HG02981 (cell line): ENCODE data around the gene PCNT.

Experiments used
- ATAC-seq: cut with Tn5 transposase; IDR thresholded peaks from one replicate; pipeline ENCODE4 v1.9.1; 2021; ENCODE audit warnings: mild to moderate bottlenecking, moderate library complexity; ENCODE audit not compliant: unreplicated experiment

The PCNT gene

DNA sequence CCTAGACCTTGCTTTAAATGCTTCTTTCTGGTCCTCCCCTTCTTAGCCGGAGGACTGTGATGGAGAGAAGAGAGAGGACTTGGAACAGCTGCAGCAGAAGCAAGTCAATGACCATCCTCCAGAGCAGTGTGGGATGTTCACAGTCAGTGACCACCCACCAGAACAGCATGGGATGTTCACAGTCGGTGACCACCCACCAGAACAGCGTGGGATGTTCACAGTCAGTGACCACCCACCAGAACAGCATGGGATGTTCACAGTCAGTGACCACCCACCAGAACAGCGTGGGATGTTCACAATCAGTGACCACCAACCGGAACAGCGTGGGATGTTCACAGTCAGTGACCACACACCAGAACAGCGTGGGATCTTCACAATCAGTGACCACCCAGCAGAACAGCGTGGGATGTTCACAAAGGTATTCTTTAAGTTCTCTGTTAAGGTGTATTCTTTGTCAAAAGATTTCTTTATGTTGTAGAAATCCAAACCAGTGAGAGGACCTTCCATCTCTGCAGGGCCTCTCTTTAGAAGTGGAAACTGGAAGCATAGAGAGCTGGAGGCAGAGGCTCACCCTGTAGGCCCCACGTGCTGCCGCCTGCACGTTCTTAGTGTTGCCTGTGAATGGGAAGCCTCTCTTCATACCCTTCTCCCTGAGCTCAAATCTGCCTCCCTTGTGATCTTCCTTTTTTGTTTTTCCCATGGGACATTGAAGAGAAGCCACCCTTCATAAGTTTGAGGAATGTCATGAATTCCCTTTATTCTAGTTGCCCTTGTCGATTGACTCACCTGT lies 10.6 kb downstream of the PCNT start:
- ATAC-seq: no peak

DNA sequence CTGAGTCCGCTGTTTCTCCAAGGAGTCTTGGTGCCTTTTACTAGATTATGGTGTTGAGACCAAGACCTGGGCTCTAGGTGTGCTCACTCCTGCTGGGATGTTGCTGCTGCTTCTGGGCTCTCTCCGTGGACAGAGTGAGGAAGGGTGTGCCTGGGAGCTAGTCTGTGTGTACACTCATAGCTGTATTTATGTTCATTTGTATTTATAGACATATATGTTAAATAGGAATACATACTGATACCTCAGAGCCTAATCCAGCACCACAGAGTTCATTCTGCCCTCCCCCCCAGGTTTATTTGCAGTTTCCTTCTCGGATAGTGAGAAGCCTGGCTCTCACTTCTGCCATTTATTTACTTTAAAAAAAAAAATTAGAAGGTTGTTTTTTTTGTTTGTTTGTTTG lies 12.6 kb downstream of the PCNT start:
- no peak for ATAC-seq

DNA sequence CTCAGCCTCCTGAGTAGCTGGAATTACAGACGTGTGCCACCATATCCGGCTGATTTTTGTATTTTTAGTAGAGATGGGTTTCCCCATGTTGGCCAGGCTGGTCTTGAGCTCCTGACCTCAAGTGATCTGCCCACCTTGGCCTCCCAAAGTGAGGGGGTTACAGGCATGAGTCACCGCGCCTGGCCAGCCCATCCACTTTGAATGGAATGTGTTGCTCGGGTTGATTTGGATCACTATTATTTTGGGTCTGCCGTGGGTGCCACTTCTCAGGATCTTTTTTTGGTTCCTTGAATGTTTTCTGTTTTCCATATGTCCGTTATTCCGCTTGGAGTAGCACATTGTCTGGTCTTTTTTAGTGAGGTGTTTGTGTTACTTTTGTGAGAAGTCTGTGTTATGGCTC lies 17.0 kb downstream of the PCNT start:
- ATAC-seq: no peak

DNA sequence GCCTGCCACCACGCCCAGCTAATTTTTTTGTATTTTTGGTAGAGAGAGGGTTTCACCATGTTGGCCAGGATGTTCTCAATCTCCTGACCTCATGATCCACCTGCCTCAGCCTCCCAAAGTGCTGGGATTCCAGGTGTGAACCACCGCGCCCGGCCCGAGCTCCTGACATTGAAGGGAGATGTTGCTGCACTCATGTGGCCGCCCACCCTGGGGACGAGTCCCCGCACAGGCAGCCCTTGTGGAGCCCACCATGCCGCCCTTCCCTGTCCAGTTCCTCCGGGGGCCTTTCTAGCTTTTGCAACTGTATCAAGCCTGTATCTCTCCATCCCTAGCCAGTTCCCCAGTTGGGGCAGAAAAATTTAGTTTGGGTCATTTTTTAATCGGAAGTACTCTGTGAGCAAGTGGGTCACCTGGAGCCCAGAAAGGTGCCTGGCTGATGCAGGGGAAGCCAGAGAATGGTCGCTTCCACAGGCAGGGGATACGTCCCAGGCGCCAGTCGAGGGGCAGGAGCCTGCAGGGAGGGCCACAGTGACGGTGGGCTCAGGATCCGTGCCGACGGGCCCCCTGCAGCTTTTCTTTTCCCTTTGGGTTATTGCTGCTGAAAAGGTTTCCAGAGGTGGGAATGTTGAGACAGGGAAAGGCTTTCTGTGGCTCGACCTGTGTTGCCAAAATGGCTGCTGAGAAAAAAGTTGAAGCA lies 20.4 kb downstream of the PCNT start:
- ATAC-seq: no peak

DNA sequence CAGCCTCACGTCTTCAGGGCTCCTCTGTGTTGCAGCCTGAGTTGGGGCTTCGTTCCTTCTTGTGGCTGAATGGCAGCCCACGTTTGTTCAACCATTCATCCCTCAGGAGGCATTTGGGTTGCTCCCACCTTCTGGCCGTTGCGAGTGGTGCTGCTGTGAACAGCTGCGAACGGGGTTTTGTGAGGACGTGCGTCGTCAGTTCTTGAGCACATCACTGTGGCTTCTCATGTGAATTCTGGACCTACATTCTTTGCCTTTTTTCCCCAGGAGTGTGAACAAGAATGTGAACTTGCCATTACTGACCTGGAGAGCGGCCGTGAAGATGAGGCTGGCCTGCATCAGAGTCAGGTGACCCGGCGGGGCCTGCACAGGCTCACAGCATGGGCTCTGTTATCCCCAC lies 21.9 kb downstream of the PCNT start:
- no peak for ATAC-seq

DNA sequence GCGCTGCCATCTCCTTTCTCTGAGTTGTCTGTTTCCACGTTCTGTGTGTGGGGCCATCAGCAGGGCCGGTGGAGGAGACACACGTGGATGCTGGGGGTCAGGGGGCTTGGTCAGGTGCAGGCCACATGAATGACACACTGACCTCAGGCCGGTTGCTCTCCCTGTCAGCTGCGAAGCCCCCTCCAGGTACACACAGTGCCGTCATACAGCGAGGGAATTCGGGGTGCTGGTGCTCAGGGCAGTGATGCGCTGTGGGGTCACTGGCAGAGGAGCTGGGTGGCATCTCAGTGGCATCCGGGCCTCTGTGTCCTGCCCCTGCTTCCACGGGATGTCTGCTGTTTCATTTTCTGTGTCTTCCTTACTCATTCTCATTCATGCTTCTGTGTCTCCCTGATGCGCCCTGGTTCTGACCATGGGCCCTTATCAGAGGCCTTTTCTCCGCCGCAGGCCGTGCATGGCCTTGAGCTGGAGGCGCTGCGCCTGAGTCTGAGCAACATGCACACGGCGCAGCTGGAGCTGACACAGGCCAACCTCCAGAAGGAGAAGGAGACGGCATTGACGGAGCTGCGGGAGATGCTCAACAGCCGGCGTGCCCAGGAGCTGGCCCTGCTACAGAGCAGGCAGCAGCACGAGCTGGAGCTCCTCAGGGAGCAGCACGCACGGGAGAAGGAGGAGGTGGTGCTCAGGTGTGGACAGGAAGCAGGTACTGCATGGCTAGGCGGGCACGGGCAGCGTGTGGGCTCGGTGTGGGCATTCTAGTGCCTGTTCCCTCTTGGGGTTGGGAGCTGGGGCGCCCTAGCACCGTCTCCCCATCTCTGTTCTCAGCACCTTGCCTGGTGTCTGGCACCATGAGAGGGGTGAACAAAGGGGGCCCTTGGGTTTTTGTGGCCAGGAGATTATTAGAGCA lies 22.6 kb downstream of the PCNT start:
- ATAC-seq: no peak

DNA sequence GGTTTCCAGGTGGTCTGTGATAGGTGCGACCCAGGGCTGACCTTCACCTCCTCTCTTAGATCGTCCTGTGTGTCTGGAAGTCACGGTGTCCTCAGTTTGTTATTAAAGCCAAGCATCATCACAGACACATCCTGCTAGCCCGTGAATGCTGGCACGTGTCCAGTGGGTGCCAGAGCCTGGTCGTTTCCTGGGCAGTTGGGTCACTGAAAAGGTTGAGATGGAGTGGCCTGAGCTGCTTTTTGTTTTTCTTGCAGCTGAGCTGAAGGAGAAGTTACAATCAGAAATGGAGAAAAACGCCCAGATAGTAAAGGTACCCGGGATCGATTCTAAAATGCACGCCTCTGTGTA lies 23.2 kb downstream of the PCNT start:
- ATAC-seq: no peak

DNA sequence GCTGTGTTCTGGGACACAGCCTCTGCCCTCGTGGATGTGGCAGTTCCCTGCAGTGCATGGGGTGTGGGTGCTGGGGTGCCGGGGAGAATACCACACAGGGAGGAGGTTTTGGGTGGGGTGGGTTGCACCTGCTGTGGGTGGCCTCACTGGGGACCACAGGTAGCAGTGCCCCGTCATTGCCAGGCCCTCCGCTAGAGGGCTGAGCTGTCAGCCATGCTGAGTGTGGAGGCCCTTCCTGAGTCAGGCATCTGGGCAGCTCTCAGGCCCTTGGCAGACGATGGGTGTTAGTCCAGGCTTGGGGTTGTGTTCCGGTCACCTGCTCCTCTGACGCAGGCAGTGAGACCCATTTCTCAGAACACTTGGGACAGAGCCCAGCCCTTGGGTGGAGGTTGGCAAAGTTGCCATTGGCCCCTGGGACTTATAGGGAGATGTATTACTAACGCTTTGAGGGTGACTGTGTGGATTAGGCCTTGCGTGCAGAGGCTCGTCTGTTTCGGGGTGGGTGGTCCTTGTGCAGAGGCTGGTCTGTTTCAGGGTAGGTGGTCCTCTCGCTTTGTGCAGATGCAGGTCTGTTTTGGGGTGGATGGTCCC lies 23.9 kb downstream of the PCNT start:
- no peak for ATAC-seq

DNA sequence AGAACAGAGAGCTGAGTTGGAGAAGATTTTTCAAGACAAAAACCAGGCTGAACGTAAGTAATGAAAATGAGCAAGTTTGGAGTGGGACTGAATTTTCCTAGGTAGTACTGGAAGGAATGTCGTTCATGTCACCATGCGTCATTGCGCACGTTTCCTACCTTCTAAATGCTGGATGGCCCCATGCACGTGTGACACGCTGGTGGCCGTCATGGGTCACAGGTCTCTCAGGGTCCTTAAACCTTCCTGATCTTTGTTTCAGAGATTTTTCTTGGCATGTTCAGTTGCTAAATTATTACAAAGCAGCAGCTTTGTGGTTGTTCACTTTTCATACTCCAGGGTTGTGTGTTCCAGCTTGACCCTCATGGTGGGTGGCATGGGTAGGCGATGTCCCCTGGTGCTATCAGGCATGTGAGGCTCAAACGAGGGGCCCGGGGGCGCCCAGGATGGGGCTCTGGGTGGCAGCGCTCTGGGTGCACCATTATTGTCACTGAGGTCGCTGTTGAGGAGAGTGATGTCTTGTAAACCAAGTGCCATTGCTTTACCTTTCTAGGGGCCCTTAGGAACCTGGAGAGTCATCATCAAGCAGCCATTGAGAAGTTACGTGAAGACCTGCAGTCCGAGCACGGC lies 25.3 kb downstream of the PCNT start:
- ATAC-seq: no peak

DNA sequence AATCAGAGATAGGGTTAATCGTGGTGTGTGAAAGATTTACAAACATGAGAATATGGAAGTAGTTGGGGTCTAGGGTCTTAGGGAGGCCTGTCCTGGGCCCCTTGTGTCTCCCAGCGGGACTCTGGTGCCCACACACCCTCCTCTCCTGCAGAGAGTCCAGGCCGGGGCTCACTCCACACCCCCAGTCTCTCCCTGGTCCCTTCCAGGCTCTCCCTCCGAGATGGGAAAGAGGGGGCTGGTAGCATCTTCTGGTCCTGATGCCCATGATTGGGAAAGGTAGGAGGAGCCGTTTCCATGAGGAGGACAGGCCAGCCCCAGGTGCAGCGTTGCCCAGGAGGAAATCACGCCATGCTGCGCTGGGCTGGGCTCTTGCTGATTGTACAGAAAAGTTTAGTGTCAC lies 26.6 kb downstream of the PCNT start:
- ATAC-seq: no peak

DNA sequence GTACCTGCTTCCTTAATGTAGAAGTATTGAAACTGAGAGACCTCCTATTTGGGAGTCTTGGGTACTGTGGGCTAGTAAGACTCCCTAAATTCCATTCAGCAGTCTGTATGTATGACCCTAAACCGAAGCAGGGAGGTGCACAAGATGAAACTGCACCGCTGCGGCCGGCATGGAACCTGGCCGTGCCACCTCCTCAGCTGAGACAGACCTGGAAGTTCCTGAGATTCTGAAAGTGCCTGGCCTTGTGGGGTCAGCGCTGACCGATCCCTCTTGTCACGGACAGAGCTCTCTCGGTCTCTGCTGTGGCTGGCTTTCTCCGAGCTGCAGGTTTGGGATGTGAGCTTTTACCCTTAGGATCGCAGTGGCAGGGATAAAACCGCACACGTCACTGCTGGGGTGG lies 27.0 kb downstream of the PCNT start:
- ATAC-seq: no peak

DNA sequence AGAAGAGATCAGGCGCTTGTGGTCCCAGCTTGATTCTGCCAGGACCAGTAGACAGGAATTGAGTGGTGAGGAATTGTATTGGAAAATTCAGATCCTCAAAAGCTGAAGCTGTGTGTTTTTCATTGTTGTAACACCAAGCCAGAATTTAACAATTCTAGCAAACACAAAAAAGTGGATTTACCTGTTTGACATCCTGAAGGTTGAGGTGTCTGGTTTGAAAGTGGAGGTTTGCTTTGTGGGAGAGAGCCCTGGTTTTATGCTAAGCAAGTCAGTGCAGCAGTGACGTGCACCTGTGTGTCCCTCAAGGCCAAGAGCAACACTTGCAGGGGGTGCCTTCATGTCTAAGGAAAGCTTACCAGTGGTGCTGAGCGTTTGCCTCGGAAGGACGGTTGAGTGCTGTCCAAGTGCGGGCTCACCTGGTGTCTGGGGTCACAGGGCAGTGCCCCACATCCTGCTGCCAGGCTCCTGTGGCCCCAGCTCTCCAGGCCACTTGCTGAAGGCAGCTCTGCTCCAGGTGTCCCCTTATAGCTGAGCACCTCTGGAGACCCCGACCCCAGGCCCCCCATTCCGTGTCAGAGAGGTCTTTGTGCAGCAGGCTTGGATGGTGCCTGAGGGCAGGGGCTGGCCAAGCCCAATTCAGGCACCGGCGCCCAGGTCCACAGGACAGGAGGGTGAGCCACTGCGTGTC lies 27.7 kb downstream of the PCNT start:
- ATAC-seq: no peak

DNA sequence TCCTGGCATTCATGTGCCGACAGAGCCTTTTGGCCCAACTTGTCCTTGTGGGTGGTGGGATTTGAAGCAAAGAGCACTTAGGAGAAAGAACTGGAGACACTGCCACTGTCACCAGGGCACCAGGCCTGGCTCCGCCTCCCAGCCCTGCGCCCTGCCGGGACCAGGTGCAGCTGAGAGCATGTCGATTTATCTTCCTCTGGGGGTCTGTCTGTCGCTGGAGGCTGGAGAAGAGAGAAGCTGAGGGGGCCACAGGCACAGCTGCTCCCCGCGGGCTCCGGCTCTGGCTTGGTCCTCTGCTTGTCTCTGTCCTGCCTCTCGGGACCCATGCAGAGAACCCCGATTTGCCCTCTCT lies 28.2 kb downstream of the PCNT start:
- no peak for ATAC-seq

DNA sequence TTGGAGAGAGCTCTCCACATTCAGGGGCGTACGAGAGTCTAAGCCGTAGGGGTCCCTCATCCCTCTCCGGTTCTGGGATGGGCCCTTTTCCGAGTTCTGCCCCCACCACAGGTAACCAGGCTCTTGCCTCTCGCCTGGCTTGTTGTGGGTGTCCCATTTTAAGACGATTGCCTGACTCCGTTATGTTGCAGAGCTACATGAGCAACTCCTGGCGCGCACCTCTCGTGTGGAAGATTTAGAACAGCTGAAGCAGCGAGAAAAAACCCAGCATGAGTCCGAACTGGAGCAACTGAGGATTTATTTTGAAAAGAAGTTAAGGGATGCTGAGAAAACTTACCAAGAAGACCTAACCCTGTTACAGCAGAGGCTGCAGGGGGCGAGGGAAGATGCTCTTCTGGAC lies 29.0 kb downstream of the PCNT start:
- ATAC-seq: no peak

DNA sequence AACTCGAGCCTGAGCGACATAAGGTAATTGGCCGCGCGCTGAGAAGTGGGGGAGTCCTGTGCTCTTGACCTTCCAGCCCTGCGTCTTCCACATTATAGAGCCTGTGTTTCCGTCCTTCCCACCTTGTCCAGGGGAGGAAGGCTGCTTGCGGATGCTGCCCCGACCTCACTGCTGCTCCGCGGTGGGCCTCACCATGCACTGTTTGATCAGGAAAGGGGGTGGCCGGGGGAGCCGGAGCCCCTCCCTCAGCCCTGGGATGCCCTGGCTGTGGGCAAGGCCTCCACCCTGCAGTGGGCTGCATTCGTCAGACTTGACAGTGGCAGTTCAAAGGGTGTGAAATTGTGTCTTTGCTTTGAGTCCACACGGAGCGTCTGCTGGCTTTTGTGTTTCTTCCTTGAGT lies 30.1 kb downstream of the PCNT start:
- ATAC-seq: no peak

DNA sequence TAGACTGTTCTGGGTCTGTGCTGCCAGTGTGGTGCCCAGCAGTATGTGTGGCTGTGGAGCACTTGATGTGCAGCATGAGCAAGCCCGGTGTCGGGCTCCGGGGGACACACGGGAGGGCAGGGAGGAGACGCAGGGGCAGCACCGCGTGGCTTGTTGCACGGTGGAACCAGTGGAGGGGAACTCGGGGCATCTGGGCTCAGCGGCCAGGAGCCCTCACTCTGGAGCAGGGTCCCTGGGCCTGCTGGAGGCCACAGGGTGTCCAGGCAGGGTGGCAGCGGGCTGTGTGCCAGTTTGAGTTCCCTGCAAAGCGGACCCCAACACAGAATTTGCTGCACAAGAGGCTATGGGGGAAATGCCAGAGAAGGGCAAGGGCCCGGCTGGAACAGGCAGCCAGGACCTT lies 30.6 kb downstream of the PCNT start:
- no peak for ATAC-seq

DNA sequence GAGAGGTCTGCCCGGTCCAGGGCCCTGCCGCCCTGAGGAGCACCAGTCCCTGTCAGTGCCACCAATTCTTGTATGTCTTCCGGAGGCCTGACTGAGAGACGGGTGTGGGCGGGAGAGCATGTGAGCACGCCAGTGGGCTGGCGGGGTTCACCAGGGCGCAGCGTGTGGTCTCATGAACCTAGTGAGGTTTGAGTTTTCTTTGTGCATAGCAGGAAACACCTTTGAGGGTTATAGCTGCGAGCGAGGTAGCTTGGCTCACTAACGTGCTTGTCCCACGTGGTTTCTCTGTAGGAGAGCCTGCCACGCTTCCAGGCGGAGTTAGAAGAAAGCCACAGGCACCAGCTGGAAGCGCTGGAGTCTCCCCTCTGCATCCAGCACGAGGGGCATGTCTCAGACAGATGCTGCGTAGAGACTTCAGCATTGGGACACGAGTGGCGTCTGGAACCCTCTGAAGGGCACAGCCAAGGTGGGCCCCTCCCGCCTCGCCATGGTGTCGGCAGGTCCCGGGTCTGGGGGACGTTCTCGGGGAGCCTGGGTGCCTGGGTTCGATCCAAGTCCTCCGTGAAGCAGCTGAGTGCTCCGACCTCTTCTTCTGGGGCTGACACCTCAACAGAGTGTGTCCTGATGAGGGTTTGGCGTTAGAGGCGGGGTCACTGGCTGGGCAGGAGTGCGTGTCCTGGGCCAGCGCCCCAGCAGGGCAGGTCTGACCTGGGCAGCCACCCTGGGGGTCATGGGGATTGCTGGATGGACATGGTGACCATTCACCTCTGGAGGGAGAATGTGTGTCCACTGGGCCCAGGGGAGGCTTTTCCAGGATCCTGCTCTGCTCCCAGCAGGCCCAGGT lies 31.4 kb downstream of the PCNT start:
- ATAC-seq: no peak

DNA sequence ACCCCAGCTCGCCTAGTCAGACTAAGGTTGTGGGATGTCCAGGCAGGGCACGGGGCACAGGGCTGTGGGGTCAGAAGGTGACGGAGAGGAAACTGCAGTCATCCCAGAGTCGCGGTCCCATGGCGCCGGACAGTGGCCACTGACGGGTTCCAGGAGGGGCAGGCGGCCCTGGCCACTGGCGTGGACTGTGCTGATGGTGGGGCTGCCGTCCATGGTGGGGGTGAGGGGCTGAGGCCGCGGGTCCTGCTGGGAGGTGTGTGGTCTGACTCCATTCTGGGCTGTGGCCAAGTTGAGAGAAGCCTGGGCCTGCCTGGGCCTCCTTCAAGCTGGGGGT lies 32.0 kb downstream of the PCNT start:
- ATAC-seq: no peak

DNA sequence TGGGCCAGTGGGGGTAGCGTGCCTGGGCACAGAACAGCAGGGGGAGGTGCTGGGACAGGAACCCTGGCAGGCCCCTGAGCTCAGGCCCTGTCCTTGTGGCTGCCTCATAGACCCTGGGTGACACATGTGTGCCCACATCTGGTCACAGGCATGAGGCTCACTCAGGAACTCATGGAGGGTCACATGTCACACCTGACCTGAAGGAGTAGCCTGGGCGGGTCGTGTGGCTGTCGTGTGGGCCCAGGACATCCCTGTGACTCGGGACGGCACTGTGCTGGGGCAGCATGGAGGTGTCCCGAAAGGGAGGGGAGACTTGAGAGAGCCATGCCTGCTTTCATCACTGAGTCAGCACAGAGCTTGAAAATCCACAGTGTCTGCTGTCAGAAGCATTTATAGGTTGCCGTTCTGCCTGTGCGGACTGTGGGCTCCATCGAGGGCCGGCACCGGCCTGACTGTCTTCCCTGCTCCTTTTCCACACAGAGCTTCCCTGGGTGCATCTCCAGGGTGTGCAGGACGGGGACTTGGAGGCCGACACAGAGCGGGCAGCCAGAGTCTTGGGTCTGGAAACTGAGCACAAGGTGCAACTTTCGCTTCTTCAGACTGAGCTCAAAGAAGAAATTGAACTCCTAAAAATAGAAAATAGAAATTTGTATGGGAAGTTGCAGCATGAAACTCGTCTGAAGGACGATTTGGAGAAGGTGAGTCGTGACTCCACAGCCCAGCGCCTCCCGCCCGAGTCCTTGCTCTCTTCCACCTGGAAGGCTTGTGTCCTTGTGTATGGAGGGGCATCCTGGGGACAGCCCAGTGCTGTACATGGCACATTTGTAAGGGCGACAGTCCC lies 32.8 kb downstream of the PCNT start:
- no peak for ATAC-seq
